Endodermal cell (in vitro differentiated cells): ENCODE results near the gene COP1. TPM values are rescaled to one million over a fixed set of nuclear protein-coding genes. Genes with fewer than 3 reads are reported as not detected.
A peak's percentile ranks its signal among the peaks of the same experiment; 100 is the strongest.

Source experiments
- DNase-seq: peaks from one replicate; pipeline ENCODE4 v3.0.0-alpha.2; 2017
- H3K27ac ChIP-seq: 2 replicates; pipeline ENCODE4 v1.5.1; 2013; ENCODE audit warnings: mild to moderate bottlenecking, low read depth, low read length, moderate library complexity
- H3K27me3 ChIP-seq: 2 replicates; pipeline ENCODE4 v1.6.1; 2013; ENCODE audit warnings: mild to moderate bottlenecking, low read length, moderate library complexity; ENCODE audit not compliant: insufficient read depth, control insufficient read depth, poor library complexity, severe bottlenecking
- H3K36me3 ChIP-seq: 2 replicates; pipeline ENCODE4 v1.7.0; 2013; ENCODE audit warnings: mild to moderate bottlenecking, low read length, moderate library complexity; ENCODE audit not compliant: control insufficient read depth, insufficient read depth
- H3K4me1 ChIP-seq: one replicate; pipeline ENCODE4 v1.7.0; 2013; ENCODE audit warnings: low read length; ENCODE audit not compliant: control insufficient read depth, insufficient read depth
- H3K4me3 ChIP-seq: 2 replicates; pipeline ENCODE4 v1.5.1; 2013; ENCODE audit warnings: mild to moderate bottlenecking, low read length, moderate library complexity
- H3K9ac ChIP-seq: 2 replicates; pipeline ENCODE4 v1.6.1; 2013; ENCODE audit warnings: mild to moderate bottlenecking, low read length, moderate library complexity; ENCODE audit not compliant: poor library complexity, severe bottlenecking; ENCODE audit errors: extremely low read depth
- H3K9me3 ChIP-seq: 2 replicates; pipeline ENCODE4 v1.6.1; 2013; ENCODE audit warnings: mild to moderate bottlenecking, low read length, moderate library complexity; ENCODE audit not compliant: control insufficient read depth
- H3K27ac Mint-ChIP-seq: 2 replicates; pipeline ENCODE4 v1.8.0; 2020; ENCODE audit warnings: mixed read lengths
- H3K27me3 Mint-ChIP-seq: 2 replicates; pipeline ENCODE4 v1.8.0; 2021; ENCODE audit warnings: mild to moderate bottlenecking, mixed read lengths; ENCODE audit not compliant: insufficient read depth
- H3K36me3 Mint-ChIP-seq: 2 replicates; pipeline ENCODE4 v1.8.0; 2020; ENCODE audit warnings: low read depth, mixed read lengths
- H3K4me1 Mint-ChIP-seq: 2 replicates; pipeline ENCODE4 v1.8.0; 2020; ENCODE audit warnings: mixed read lengths
- H3K4me3 Mint-ChIP-seq: 2 replicates; pipeline ENCODE4 v1.8.0; 2020; ENCODE audit warnings: mild to moderate bottlenecking, moderate library complexity, mixed read lengths
- H3K9me3 Mint-ChIP-seq: 2 replicates; pipeline ENCODE4 v1.8.0; 2020; ENCODE audit warnings: mild to moderate bottlenecking, mixed read lengths
- CTCF ChIP-seq: fragments of 200-600 bp; sonication (generic); conservative IDR thresholded peaks from 2 replicates; pipeline ENCODE4 v1.5.0; 2021; ENCODE audit warnings: antibody characterized with exemption, mild to moderate bottlenecking
- WGBS, 2 experiments: methylation state at CpG; one replicate each; pipeline versions ENCODE4 v1.1.5 to v1.1.7; 2013; ENCODE audit warnings: missing lambda C conversion rate in 2 of 2, mixed read lengths in 1 of 2; ENCODE audit not compliant: insufficient coverage in 1 of 2, insufficient read length in 1 of 2; 5-methylcytosine and 5-hydroxymethylcytosine counted together
- total RNA-seq, 2 donors: library from RNA; stranded (reverse); fragmentation: NEBNext Ultra II Directional in 1 of 2; extraction: Animal tissue kit (Norgen Biotek cat#: 25700) in 1 of 2; gene quantifications; 2 replicates in 1 of 2; 3 replicates in 1 of 2; pipeline ENCODE4 v1.2.1, GENCODE V29; 2021

The COP1 gene
- total RNA-seq, 2 donors from 2014 or later = 70.1 to 70.6 TPM

- WGBS, 2 experiments = 90% methylated on average over 4 of the region's 4 CpGs; no CpG with 5 or more reads in 1 of the 2 experiments
- H3K4me1 ChIP-seq = no peaks in the 10 kb centered on the region
These were observed 84.8 kb downstream of the COP1 start for GRCh38 chr1:176122282-176122681.

GRCh38 chr1:176119549-176119948 lies 87.5 kb downstream of the COP1 start:
- Mint-ChIP-seq H3K4me1 (no peaks in the 10 kb centered on the region), H3K27ac (no peak overlapping the region), H3K36me3 (peaks cover 49% of the 10 kb centered on the region), H3K9me3 (peaks cover 8% of the 10 kb centered on the region), H3K27me3 (no peaks in the 10 kb centered on the region), H3K4me3 (no peak overlapping the region)
- Histone ChIP-seq H3K9ac (no peak overlapping the region), H3K27ac (no peak overlapping the region), H3K9me3 (peaks cover 12% of the 10 kb centered on the region), H3K4me1 (no peaks in the 10 kb centered on the region), H3K36me3 (peaks cover 54% of the 10 kb centered on the region), H3K4me3 (no peak overlapping the region), H3K27me3 (no peaks in the 10 kb centered on the region)
- WGBS, 2 experiments = 73% methylated on average over 1 of the region's 1 CpG; no CpG with 5 or more reads in 1 of the 2 experiments
- DNase-seq = no peak
- TF ChIP-seq CTCF = peak; percentile 63

More at GRCh38 chr1:176122282-176122681, 84.8 kb downstream of the COP1 start:
- no peak overlapping the region for H3K27ac Mint-ChIP-seq
- H3K9ac ChIP-seq = no peak overlapping the region
- TF ChIP-seq CTCF = no peak
- H3K9me3 ChIP-seq = peaks cover 12% of the 10 kb centered on the region
- H3K36me3 Mint-ChIP-seq = peaks cover 45% of the 10 kb centered on the region
- no peak overlapping the region for H3K4me3 Mint-ChIP-seq
- no peaks in the 10 kb centered on the region for H3K4me1 Mint-ChIP-seq
- peaks cover 51% of the 10 kb centered on the region for H3K36me3 ChIP-seq
- no peak for DNase-seq
- peaks cover 8% of the 10 kb centered on the region for H3K9me3 Mint-ChIP-seq
- H3K27me3 ChIP-seq = no peaks in the 10 kb centered on the region
- H3K4me3 ChIP-seq = no peak overlapping the region
- no peak overlapping the region for H3K27ac ChIP-seq
- H3K27me3 Mint-ChIP-seq = no peaks in the 10 kb centered on the region

- no peak overlapping the region for H3K4me3 ChIP-seq
- no peaks in the 10 kb centered on the region for H3K27me3 ChIP-seq
- H3K9me3 ChIP-seq = peaks cover 12% of the 10 kb centered on the region
- no peak overlapping the region for H3K27ac ChIP-seq
- no peaks in the 10 kb centered on the region for H3K27me3 Mint-ChIP-seq
- peaks cover 8% of the 10 kb centered on the region for H3K9me3 Mint-ChIP-seq
- no peak overlapping the region for H3K9ac ChIP-seq
- no peak overlapping the region for H3K27ac Mint-ChIP-seq
- no peak for DNase-seq
- H3K36me3 Mint-ChIP-seq = peaks cover 49% of the 10 kb centered on the region
- no peak overlapping the region for H3K4me3 Mint-ChIP-seq
- peaks cover 57% of the 10 kb centered on the region for H3K36me3 ChIP-seq
- TF ChIP-seq CTCF = no peak
- no peaks in the 10 kb centered on the region for H3K4me1 Mint-ChIP-seq
- no peaks in the 10 kb centered on the region for H3K4me1 ChIP-seq
These were observed 88.1 kb downstream of the COP1 start for GRCh38 chr1:176118985-176119384.
